Endometrial microvascular endothelial cells (primary cell): ENCODE results near the gene RAD51B. TPM values are rescaled to one million over a fixed set of nuclear protein-coding genes. Genes with fewer than 3 reads are reported as not detected.

Experiments
- in situ Hi-C: cut with HindIII; loops from 2 replicates; pipeline ENCODE4 v1.10.0; 2017; ENCODE audit warnings: low sequenced_read_pairs, low pct_unique_long_range_greater_than_20kb; ENCODE audit errors: inconsistent ontology term
- total RNA-seq: library from RNA; depleted of rRNA; stranded (reverse); fragments of >200 nt; gene quantifications from one replicate; pipeline ENCODE4 v1.2.3, GENCODE V29; 2015; ENCODE audit errors: inconsistent ontology term

The RAD51B gene
- total RNA-seq, 1 donor from 2014 or later: 16.4 TPM

- in situ Hi-C loops: loop anchor here (25.0 kb wide), 1 partner anchor 646 kb away; no protein-coding TSS in a partner anchor
These were observed 764.1 kb downstream of the RAD51B start for GRCh38 chr14:68583548-68584280.

GRCh38 chr14:68584786-68585185 lies 765.2 kb downstream of the RAD51B start:
- in situ Hi-C loops: loop anchor here (25.0 kb wide), 1 partner anchor 647 kb away; no protein-coding TSS in a partner anchor

DNA sequence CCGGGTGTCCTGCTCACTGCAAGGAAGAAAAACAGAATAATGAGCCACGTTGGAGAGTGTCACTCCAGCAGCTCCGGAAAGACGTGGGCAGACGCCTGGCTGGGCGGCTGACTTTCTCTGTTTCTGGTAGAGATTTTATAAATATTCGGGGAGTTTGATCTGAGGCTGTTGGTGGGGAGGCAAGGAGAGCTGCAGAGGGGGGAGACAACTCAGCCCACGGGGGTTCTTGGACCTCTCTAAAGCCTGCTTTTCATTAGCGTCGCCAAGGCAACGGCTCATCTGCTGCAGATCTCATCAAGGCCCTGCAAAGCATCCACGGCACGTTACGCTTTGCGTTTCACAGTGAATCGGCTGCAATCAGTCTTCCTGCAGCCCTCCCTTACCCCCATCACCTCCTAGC lies 766.1 kb downstream of the RAD51B start:
- in situ Hi-C loops: loop anchor here (25.0 kb wide), 1 partner anchor 648 kb away; no protein-coding TSS in a partner anchor

GRCh38 chr14:68586896-68587751 lies 767.5 kb downstream of the RAD51B start:
- in situ Hi-C loops: loop anchor here (25.0 kb wide), 1 partner anchor 650 kb away; no protein-coding TSS in a partner anchor

DNA sequence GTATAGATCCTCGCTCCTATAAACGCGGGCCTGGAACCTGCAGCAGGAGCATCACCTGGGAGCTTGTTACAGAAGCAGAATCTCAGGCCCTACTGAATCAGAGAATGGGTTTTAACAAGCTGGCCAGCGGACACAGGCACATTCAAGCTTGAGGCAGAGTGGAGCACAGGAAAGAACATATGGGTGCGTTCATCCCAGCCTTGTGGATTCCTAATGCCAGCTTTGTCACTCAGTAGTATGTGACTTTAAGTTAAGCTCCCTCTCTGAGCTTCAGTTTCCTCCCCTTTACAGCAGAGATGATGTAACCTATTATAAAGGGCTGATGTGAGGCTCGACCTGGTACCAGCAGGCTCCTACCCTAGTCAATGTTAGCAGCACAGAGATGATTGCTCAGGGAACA lies 768.4 kb downstream of the RAD51B start:
- in situ Hi-C loops: loop anchor here (25.0 kb wide), 1 partner anchor 651 kb away; no protein-coding TSS in a partner anchor

DNA sequence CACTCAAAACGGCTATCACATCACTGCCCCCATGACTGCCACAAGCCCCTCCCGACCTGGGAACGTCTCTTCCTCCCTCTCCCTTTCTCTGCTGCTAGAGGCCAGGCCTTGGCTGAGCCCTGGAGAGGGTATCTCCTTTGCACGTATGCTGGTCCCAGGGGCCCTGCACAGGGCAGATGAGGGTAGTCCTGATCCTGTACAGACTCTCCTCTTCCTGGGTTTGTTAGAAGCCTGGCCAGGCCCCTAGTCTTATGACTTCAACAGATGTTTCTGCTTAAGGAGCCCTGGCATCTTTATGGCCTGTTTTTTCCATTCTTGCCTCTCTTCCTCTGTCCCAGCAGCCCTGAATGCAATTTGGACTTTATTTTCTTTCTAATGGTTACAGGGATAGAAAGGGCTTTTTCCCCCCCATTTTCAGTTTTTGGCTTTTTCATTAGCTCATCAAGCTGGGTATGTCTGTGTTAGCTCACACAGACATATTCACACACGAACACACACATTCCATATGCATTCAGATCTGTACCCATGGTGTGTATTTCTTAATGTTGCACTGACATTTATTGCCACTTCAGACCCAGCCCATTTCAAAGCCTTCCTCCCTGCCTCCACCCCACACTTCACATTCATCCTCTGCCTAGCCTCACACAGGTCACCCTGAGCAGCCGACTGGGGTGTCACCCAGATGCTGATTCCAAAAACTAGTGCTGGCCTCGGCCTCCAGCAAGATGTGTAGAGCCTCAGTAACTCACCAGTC lies 770.0 kb downstream of the RAD51B start:
- in situ Hi-C loops: loop anchor here (25.0 kb wide), 1 partner anchor 652 kb away; no protein-coding TSS in a partner anchor

GRCh38 chr14:68590201-68590522 lies 770.6 kb downstream of the RAD51B start:
- in situ Hi-C loops: loop anchor here (25.0 kb wide), 1 partner anchor 653 kb away; no protein-coding TSS in a partner anchor

DNA sequence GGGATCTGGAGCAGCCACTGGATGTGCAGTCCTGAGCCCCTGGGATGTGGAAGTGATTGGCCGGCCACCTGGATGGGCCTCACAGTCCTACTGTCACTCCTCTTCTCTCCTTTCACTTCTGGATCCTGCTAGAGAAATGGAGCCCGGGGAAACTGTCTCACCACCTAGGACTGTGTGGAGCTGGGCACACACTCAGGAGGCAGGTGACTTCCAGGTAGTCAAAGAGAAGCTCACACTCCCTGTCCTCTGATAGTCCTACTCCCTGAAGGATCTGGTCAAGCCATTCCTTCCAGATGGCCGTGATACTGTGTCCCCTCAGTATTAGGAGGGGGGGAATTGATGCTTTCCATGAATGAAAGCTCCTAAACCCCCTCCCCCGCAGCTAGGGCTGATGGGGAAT lies 772.2 kb downstream of the RAD51B start:
- in situ Hi-C loops: loop anchor here (25.0 kb wide), 1 partner anchor 654 kb away; no protein-coding TSS in a partner anchor

DNA sequence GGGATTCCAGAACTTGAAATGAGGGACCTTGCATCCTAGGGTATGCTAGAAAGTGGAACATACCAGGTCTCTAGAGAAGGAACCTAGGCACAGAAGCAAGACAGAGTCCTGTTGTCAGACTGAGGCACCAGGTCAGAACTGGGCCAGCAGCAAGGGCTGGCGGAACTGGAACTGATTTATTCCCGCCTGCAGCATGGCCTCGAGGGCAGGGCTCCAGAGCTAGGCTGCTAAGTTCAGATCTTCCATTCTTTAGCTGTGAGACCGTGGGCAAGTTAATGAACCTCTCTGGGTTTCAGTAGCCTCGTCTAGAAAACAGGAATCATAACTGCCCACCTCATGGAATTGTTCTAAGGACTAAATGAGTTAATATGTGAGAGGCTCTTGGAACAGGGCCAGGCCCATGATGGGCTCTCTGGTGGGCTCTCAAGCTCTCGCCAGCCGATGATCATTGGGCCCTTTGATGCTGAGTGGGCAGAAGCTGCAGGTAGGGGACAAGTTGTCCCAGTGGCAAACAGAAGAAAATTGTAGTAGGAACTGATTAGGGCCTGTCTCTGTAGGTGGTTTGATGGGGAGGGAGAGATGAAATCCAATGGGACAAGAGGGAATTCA lies 773.5 kb downstream of the RAD51B start:
- in situ Hi-C loops: loop anchor here (25.0 kb wide), 1 partner anchor 656 kb away; no protein-coding TSS in a partner anchor

GRCh38 chr14:68593806-68594536 lies 774.4 kb downstream of the RAD51B start:
- in situ Hi-C loops: loop anchor here (25.0 kb wide), 1 partner anchor 657 kb away; no protein-coding TSS in a partner anchor

DNA sequence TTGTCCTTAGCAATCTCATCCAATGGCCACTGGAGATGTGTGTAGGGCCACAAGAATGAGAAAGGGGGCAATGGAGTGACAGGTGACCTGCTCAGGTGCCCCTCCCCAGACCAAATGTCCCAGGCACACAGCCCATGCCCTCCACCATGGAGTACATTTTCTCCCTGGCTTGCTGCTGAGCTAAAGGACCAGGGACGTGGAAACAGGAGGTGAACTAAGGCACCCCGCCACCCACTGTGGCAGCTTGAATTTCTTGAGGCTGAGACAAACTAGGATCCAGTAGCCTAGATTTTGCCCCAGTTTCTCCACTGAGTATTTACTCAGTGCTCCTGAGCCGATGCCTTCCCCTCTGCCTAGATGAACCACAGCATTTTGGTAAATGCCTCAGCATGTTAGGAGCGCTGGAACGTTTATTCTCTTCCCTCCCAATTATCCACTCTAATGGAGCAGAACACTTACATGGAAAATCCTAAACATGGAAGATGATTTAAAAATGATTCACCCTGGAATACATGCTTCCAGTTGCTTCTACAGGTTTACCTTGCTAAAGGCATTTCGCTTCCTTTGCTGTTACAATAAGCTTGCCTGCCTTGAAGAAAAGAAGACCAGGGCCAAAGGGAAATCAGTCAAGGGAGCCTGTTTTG lies 775.3 kb downstream of the RAD51B start:
- in situ Hi-C loops: loop anchor here (25.0 kb wide), 1 partner anchor 658 kb away; no protein-coding TSS in a partner anchor

DNA sequence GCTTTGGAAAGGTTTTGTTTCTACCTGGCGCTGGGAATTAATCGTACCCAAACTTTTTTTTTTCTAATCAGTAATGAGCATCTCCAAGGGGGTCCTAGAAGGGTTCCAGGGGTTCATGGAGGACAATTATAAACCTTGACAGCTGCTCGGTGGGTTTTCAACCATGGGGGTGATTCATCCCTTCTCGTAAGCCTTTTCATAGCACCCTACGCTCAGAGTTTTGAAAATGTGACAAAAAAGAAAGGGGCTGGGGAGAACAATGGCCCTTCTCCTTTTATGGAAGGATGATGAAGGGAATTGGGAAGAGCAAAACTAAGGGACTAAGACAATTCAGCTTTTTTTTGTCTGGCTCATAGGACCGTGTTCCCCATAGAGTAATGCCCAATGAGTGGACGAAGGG lies 776.6 kb downstream of the RAD51B start:
- in situ Hi-C loops: loop anchor here (25.0 kb wide), 1 partner anchor 659 kb away; no protein-coding TSS in a partner anchor

DNA sequence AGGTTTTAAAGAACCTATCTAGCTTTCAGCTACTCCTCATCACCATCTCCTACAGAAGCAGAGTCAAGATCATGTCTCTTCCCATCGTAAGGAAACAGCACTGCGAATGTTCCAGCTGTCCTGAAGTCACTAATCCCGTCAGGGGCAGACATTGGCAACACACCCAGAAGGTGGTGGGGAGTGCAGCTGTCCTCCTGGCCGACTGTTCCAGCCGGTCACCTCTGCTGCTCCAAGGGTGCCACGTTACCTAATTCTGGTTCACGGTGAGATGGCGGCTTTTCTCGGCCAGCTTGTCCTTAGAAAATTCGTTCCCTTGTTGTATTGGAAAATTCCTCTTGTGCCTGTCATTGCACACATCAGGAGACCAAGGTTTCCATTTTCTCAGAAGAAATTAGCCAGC lies 777.1 kb downstream of the RAD51B start:
- in situ Hi-C loops: loop anchor here (25.0 kb wide), 1 partner anchor 659 kb away; no protein-coding TSS in a partner anchor

GRCh38 chr14:68598089-68598488 lies 778.5 kb downstream of the RAD51B start:
- in situ Hi-C loops: loop anchor here (25.0 kb wide), 1 partner anchor 661 kb away; no protein-coding TSS in a partner anchor

- in situ Hi-C loops: loop anchor here (25.0 kb wide), 1 partner anchor 662 kb away; no protein-coding TSS in a partner anchor
These were observed 779.3 kb downstream of the RAD51B start for GRCh38 chr14:68598621-68599447.
